Choroid plexus epithelial cell (primary cell): Measurements from ENCODE around the gene GNB1.

ENCODE experiments used
- DNase-seq: peaks from one replicate; pipeline ENCODE4 v3.0.0-alpha.2; 2010; ENCODE audit warnings: low read depth
- H3K4me3 ChIP-seq: 2 replicates; pipeline ENCODE4 v1.5.1; 2011; ENCODE audit warnings: low read depth, mild to moderate bottlenecking, control low read depth, low read length, moderate library complexity
- CTCF ChIP-seq: conservative IDR thresholded peaks from 2 replicates; pipeline ENCODE4 v1.5.1; 2011; ENCODE audit warnings: low read depth, mild to moderate bottlenecking, control low read depth, inconsistent platforms, low read length, moderate library complexity

The GNB1 gene

GRCh38 chr1:1826356-1827088 is 64.4 kb downstream of the GNB1 start:
- no peak overlapping the region for H3K4me3 ChIP-seq
- no peak for TF ChIP-seq CTCF
- DNase-seq = no peak

GRCh38 chr1:1825217-1825616 is 65.7 kb downstream of the GNB1 start:
- TF ChIP-seq CTCF = no peak
- DNase-seq = no peak
- no peak overlapping the region for H3K4me3 ChIP-seq

GRCh38 chr1:1819762-1820161 is 71.1 kb downstream of the GNB1 start:
- no peak for DNase-seq
- H3K4me3 ChIP-seq = no peak overlapping the region
- TF ChIP-seq CTCF = no peak

GRCh38 chr1:1817221-1817620 is 73.7 kb downstream of the GNB1 start:
- no peak for DNase-seq
- TF ChIP-seq CTCF = no peak
- H3K4me3 ChIP-seq = no peak overlapping the region

GRCh38 chr1:1815606-1816281 is 75.1 kb downstream of the GNB1 start:
- H3K4me3 ChIP-seq = no peak overlapping the region
- no peak for TF ChIP-seq CTCF
- DNase-seq = no peak

GRCh38 chr1:1809489-1809888 is 81.4 kb downstream of the GNB1 start:
- H3K4me3 ChIP-seq = no peak overlapping the region
- TF ChIP-seq CTCF = no peak
- DNase-seq = no peak

GRCh38 chr1:1808206-1808605 is 82.7 kb downstream of the GNB1 start:
- no peak for DNase-seq
- no peak overlapping the region for H3K4me3 ChIP-seq
- no peak for TF ChIP-seq CTCF
